Activated naive CD4-positive, alpha-beta T cell treated with anti-CD3 and anti-CD28 coated beads for 36 hours (primary cell): ENCODE data around the gene CFDP1. TPM values are rescaled to one million over a fixed set of nuclear protein-coding genes. Genes with fewer than 3 reads are reported as not detected.

Experiments
- CTCF ChIA-PET: fragments of 350-600 bp; sonication (Branson Sonifier 250); formaldehyde crosslinking; loops from one replicate; lab custom pipeline; 2021; ENCODE audit warnings: antibody characterized with exemption; lab: Charles Lee
- DNase-seq: peaks from one replicate; pipeline ENCODE4 v3.0.0-alpha.2; 2020
- H3K27ac Mint-ChIP-seq: one replicate; pipeline ENCODE4 v1.8.0; 2021; ENCODE audit warnings: mild to moderate bottlenecking, mixed read lengths
- H3K27me3 Mint-ChIP-seq: one replicate; pipeline ENCODE4 v1.8.0; 2021; ENCODE audit warnings: low read depth, mixed read lengths
- H3K36me3 Mint-ChIP-seq: one replicate; pipeline ENCODE4 v1.8.0; 2021; ENCODE audit warnings: low read depth, mixed read lengths
- H3K4me1 Mint-ChIP-seq: one replicate; pipeline ENCODE4 v1.8.0; 2021; ENCODE audit warnings: low read depth, mixed read lengths
- H3K4me3 Mint-ChIP-seq: one replicate; pipeline ENCODE4 v1.8.0; 2021; ENCODE audit warnings: mild to moderate bottlenecking, moderate library complexity, mixed read lengths
- H3K9me3 Mint-ChIP-seq: one replicate; pipeline ENCODE4 v1.8.0; 2021; ENCODE audit warnings: mixed read lengths
- intact Hi-C: fragments of 100-400 bp; cut with micrococcal nuclease; formaldehyde crosslinking; loops from one replicate; pipeline ENCODE4 v1.15.1; 2023
- total RNA-seq, 2 experiments: library from RNA; stranded (reverse); gene quantifications; one replicate each; pipeline ENCODE4 v1.2.3, GENCODE V29; 2021

The CFDP1 gene
- total RNA-seq = 10 to 100 TPM; 37.2 to 44.1 TPM

GRCh38 chr16:75432828-75433731 is at the start of gene CFDP1:
Gene CFDP1 (minus strand): TSS chr16:75433503. CDS start chr16:75433352, 151 bp downstream.
- peaks cover 11% of the 10 kb centered on the region for H3K36me3 Mint-ChIP-seq
- CTCF ChIA-PET = interaction anchor here (0.6 to 2.0 kb wide), 6 partner anchors 10 to 880 kb away, joined by 3 to 12 read pairs (median 4); partner anchors contain the start of gene TMEM170A
- H3K27ac Mint-ChIP-seq = peak within 1 kb of the TSS; percentile 93
- H3K4me1 Mint-ChIP-seq = peaks cover 30% of the 10 kb centered on the region
- intact Hi-C loops = loop anchor here (1.0 to 10.0 kb wide), 13 partner anchors 31 to 1757 kb away; partner anchors contain the start of genes ADAT1, GABARAPL2, KARS1 and PSMD7
- H3K4me3 Mint-ChIP-seq = peak within 1 kb of the TSS; percentile 81
- DNase-seq = peak; percentile 96
- no peaks in the 10 kb centered on the region for H3K9me3 Mint-ChIP-seq
- H3K27me3 Mint-ChIP-seq = no peaks in the 10 kb centered on the region

- no peak for DNase-seq
- no peaks in the 10 kb centered on the region for H3K36me3 Mint-ChIP-seq
- CTCF ChIA-PET = no interaction called here
- H3K4me3 Mint-ChIP-seq = no peak overlapping the region
- intact Hi-C loops = no loop called here
- H3K4me1 Mint-ChIP-seq = peaks cover 1% of the 10 kb centered on the region
- no peaks in the 10 kb centered on the region for H3K9me3 Mint-ChIP-seq
- H3K27ac Mint-ChIP-seq = no peak overlapping the region
- peaks cover 10% of the 10 kb centered on the region for H3K27me3 Mint-ChIP-seq
These were observed 49.3 kb upstream of the CFDP1 start for GRCh38 chr16:75482434-75483205.

- CTCF ChIA-PET = no interaction called here
- H3K27ac Mint-ChIP-seq = no peak overlapping the region
- H3K36me3 Mint-ChIP-seq = no peaks in the 10 kb centered on the region
- no peak for DNase-seq
- peaks cover 4% of the 10 kb centered on the region for H3K27me3 Mint-ChIP-seq
- no peaks in the 10 kb centered on the region for H3K9me3 Mint-ChIP-seq
- H3K4me3 Mint-ChIP-seq = no peak overlapping the region
- intact Hi-C loops = no loop called here
- H3K4me1 Mint-ChIP-seq = no peaks in the 10 kb centered on the region
These were observed 48.2 kb upstream of the CFDP1 start for GRCh38 chr16:75481475-75481874.

GRCh38 chr16:75479421-75479990 is 46.2 kb upstream of the CFDP1 start:
- DNase-seq = no peak
- Mint-ChIP-seq H3K36me3 (no peaks in the 10 kb centered on the region), H3K27me3 (no peaks in the 10 kb centered on the region), H3K4me3 (no peak overlapping the region), H3K27ac (no peak overlapping the region), H3K4me1 (no peaks in the 10 kb centered on the region), H3K9me3 (no peaks in the 10 kb centered on the region)
- CTCF ChIA-PET = no interaction called here
- intact Hi-C loops = no loop called here

GRCh38 chr16:75478480-75479345 is 45.4 kb upstream of the CFDP1 start:
- no peaks in the 10 kb centered on the region for H3K9me3 Mint-ChIP-seq
- intact Hi-C loops = no loop called here
- no peak overlapping the region for H3K27ac Mint-ChIP-seq
- H3K4me1 Mint-ChIP-seq = no peaks in the 10 kb centered on the region
- DNase-seq = no peak
- no peak overlapping the region for H3K4me3 Mint-ChIP-seq
- CTCF ChIA-PET = interaction anchor here (0.9 kb wide), 1 partner anchor 71 kb away, joined by 3 read pairs; no protein-coding TSS in a partner anchor
- H3K27me3 Mint-ChIP-seq = no peaks in the 10 kb centered on the region
- no peaks in the 10 kb centered on the region for H3K36me3 Mint-ChIP-seq

- H3K27ac Mint-ChIP-seq = no peak overlapping the region
- intact Hi-C loops = no loop called here
- CTCF ChIA-PET = interaction anchor here (0.6 to 2.4 kb wide), 3 partner anchors 9 to 72 kb away, joined by 3 to 8 read pairs (median 5); partner anchors contain the start of gene TMEM170A
These were observed 44.6 kb upstream of the CFDP1 start for GRCh38 chr16:75477680-75478473.

GRCh38 chr16:75476817-75477216 is 43.5 kb upstream of the CFDP1 start:
- intact Hi-C loops = no loop called here
- H3K9me3 Mint-ChIP-seq = no peaks in the 10 kb centered on the region
- CTCF ChIA-PET = interaction anchor here (2.4 kb wide), 1 partner anchor 12 kb away, joined by 8 read pairs; the partner anchor contains the start of gene TMEM170A
- H3K27ac Mint-ChIP-seq = no peak overlapping the region
- no peak for DNase-seq
- H3K36me3 Mint-ChIP-seq = no peaks in the 10 kb centered on the region
- no peaks in the 10 kb centered on the region for H3K27me3 Mint-ChIP-seq
- no peak overlapping the region for H3K4me3 Mint-ChIP-seq
- H3K4me1 Mint-ChIP-seq = no peaks in the 10 kb centered on the region

More at GRCh38 chr16:75477680-75478473, 44.6 kb upstream of the CFDP1 start:
- H3K9me3 Mint-ChIP-seq = no peaks in the 10 kb centered on the region
- no peak overlapping the region for H3K4me3 Mint-ChIP-seq
- no peaks in the 10 kb centered on the region for H3K36me3 Mint-ChIP-seq
- no peaks in the 10 kb centered on the region for H3K4me1 Mint-ChIP-seq
- DNase-seq = no peak
- no peaks in the 10 kb centered on the region for H3K27me3 Mint-ChIP-seq

- H3K27ac Mint-ChIP-seq = no peak overlapping the region
- no peaks in the 10 kb centered on the region for H3K9me3 Mint-ChIP-seq
- H3K27me3 Mint-ChIP-seq = no peaks in the 10 kb centered on the region
- H3K4me1 Mint-ChIP-seq = no peaks in the 10 kb centered on the region
- CTCF ChIA-PET = interaction anchor here (1.1 to 1.3 kb wide), 2 partner anchors 19 to 242 kb away, joined by 3 read pairs; no protein-coding TSS in a partner anchor
- no peak for DNase-seq
- no peaks in the 10 kb centered on the region for H3K36me3 Mint-ChIP-seq
- intact Hi-C loops = no loop called here
- no peak overlapping the region for H3K4me3 Mint-ChIP-seq
These were observed 42.1 kb upstream of the CFDP1 start for GRCh38 chr16:75475420-75475847.

- H3K27ac Mint-ChIP-seq = no peak overlapping the region
- no peaks in the 10 kb centered on the region for H3K27me3 Mint-ChIP-seq
- no peak overlapping the region for H3K4me3 Mint-ChIP-seq
- intact Hi-C loops = loop anchor here (5.0 kb wide), 1 partner anchor 1699 kb away; no protein-coding TSS in a partner anchor
- H3K9me3 Mint-ChIP-seq = no peaks in the 10 kb centered on the region
- H3K4me1 Mint-ChIP-seq = no peaks in the 10 kb centered on the region
- no peaks in the 10 kb centered on the region for H3K36me3 Mint-ChIP-seq
- DNase-seq = no peak
- CTCF ChIA-PET = interaction anchor here (0.8 to 3.4 kb wide), 12 partner anchors 33 to 293 kb away, joined by 3 to 27 read pairs (median 5); partner anchors contain the start of gene CHST5
These were observed 39.9 kb upstream of the CFDP1 start for GRCh38 chr16:75472908-75473877.
